SU-DHL-6 (cell line): ENCODE measurements around the gene HBG2.

Experiments used
- H2AFZ ChIP-seq: fragments of 200-600 bp; sonication (generic); 2 replicates; pipeline ENCODE4 v1.6.1; 2014; ENCODE audit warnings: low read depth, mild to moderate bottlenecking, moderate library complexity, mixed read lengths, antibody characterized with exemption, low read length; ENCODE audit not compliant: severe bottlenecking
- H3F3A ChIP-seq: fragments of 200-600 bp; shearing (Covaris generic); 2 replicates; pipeline ENCODE4 v1.6.0; 2016; ENCODE audit warnings: antibody characterized with exemption, mild to moderate bottlenecking; ENCODE audit not compliant: insufficient read depth
- H3K27ac ChIP-seq: fragments of 200-600 bp; sonication (generic); 2 replicates; pipeline ENCODE4 v1.5.1; 2016; ENCODE audit warnings: low read depth, mild to moderate bottlenecking, low read length, moderate library complexity, mixed read lengths
- H3K27me3 ChIP-seq: fragments of 200-600 bp; sonication (generic), shearing (Covaris generic); 2 replicates; pipeline ENCODE4 v1.6.0; 2014; ENCODE audit warnings: mild to moderate bottlenecking, low read length
- H3K36me3 ChIP-seq: fragments of 200-600 bp; sonication (generic); 2 replicates; pipeline ENCODE4 v1.6.1; 2014; ENCODE audit warnings: mild to moderate bottlenecking, low read length, mixed read lengths
- H3K4me2 ChIP-seq: fragments of 300-600, 200-600 bp; shearing (Covaris generic), sonication (generic); 2 replicates; pipeline ENCODE4 v1.6.0; 2014; ENCODE audit warnings: low read length, low read depth, mild to moderate bottlenecking; ENCODE audit not compliant: poor library complexity, severe bottlenecking
- H3K4me3 ChIP-seq: fragments of 200-600 bp; sonication (generic); 2 replicates; pipeline ENCODE4 v1.5.1; 2014; ENCODE audit warnings: antibody characterized with exemption, low read length, mild to moderate bottlenecking, mixed read lengths; ENCODE audit not compliant: insufficient read depth, poor library complexity, severe bottlenecking
- H3K79me2 ChIP-seq: fragments of 200-600 bp; sonication (generic); 2 replicates; pipeline ENCODE4 v1.6.1; 2014; ENCODE audit warnings: mild to moderate bottlenecking, low read length, moderate library complexity; ENCODE audit not compliant: insufficient read depth
- H3K9ac ChIP-seq: fragments of 200-600 bp; sonication (generic); 2 replicates; pipeline ENCODE4 v1.7.0; 2014; ENCODE audit warnings: mild to moderate bottlenecking, low read length
- H3K9me2 ChIP-seq: fragments of 200-600 bp; sonication (generic); replicated peaks from 2 replicates; pipeline ENCODE4 v1.6.1; 2014; ENCODE audit warnings: low read length; ENCODE audit not compliant: insufficient read depth
- H3K9me3 ChIP-seq: fragments of 200-600 bp; sonication (generic); 2 replicates; pipeline ENCODE4 v1.6.1; 2014; ENCODE audit warnings: low read length, mixed read lengths; ENCODE audit not compliant: insufficient read depth
- H4K20me1 ChIP-seq: fragments of 200-600 bp; sonication (generic); 2 replicates; pipeline ENCODE4 v1.6.1; 2014; ENCODE audit warnings: low read depth, mild to moderate bottlenecking, antibody characterized with exemption, low read length, moderate library complexity, mixed read lengths
- EZH2phosphoT487 ChIP-seq: fragments of 200-600 bp; sonication (generic), shearing (Covaris generic); conservative IDR thresholded peaks from 2 replicates; pipeline ENCODE4 v1.6.1; 2018; ENCODE audit warnings: mild to moderate bottlenecking, antibody characterized with exemption, low read length, moderate library complexity, mixed read lengths
- TF ChIP-seq, protein P1 (sequence below): fragments of 200-600 bp; sonication (generic); IDR thresholded peaks from one replicate; pipeline ENCODE4 v1.5.1; 2017; ENCODE audit warnings: antibody characterized with exemption, mild to moderate bottlenecking, low read length, moderate library complexity; ENCODE audit not compliant: insufficient read depth, poor library complexity, severe bottlenecking

Gene HBG2

GRCh38 chr11:5203366-5203765 lies 51.2 kb downstream of the HBG2 start:
- H3K27me3 ChIP-seq, result no peaks in the 10 kb centered on the region
- no peak overlapping the region for H3K4me2 ChIP-seq
- no peak overlapping the region for H2AFZ ChIP-seq
- no peak overlapping the region for H3K9ac ChIP-seq
- no peak overlapping the region for H3K27ac ChIP-seq
- no peaks in the 10 kb centered on the region for H4K20me1 ChIP-seq
- H3F3A ChIP-seq, result no peaks in the 10 kb centered on the region
- TF ChIP-seq, protein P1, sequence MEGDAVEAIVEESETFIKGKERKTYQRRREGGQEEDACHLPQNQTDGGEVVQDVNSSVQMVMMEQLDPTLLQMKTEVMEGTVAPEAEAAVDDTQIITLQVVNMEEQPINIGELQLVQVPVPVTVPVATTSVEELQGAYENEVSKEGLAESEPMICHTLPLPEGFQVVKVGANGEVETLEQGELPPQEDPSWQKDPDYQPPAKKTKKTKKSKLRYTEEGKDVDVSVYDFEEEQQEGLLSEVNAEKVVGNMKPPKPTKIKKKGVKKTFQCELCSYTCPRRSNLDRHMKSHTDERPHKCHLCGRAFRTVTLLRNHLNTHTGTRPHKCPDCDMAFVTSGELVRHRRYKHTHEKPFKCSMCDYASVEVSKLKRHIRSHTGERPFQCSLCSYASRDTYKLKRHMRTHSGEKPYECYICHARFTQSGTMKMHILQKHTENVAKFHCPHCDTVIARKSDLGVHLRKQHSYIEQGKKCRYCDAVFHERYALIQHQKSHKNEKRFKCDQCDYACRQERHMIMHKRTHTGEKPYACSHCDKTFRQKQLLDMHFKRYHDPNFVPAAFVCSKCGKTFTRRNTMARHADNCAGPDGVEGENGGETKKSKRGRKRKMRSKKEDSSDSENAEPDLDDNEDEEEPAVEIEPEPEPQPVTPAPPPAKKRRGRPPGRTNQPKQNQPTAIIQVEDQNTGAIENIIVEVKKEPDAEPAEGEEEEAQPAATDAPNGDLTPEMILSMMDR, result no peak
- no peak for TF ChIP-seq EZH2phosphoT487
- H3K36me3 ChIP-seq, result no peaks in the 10 kb centered on the region
- H3K9me3 ChIP-seq, result no peaks in the 10 kb centered on the region
- no peaks in the 10 kb centered on the region for H3K79me2 ChIP-seq
- no peaks in the 10 kb centered on the region for H3K9me2 ChIP-seq
- H3K4me3 ChIP-seq, result no peak overlapping the region
